K562 (cell line): Measurements from ENCODE around the gene PAIP1. TPM values are rescaled to one million over a fixed set of nuclear protein-coding genes. Genes with fewer than 3 reads are reported as not detected.
"Not testable (repeated sequence)": the region's sequence is repeated elsewhere in the genome, so short reads cannot be mapped to it uniquely, and the experiment has no call there.

Source experiments
- ATAC-seq: fragments of 200-7000 bp; cut with Tn5 transposase; 3 replicates; pipeline ENCODE4 v1.9.1; 2020; ENCODE audit warnings: moderate library complexity
- BruUV-seq: library from RNA; stranded (reverse); fragments of 400-500 nt; replicated peaks from 2 replicates; lab custom pipeline; 2021; lab: Mats Ljungman, UMichigan
- CTCF ChIA-PET: fragments of 300-600 bp; formaldehyde crosslinking; extraction: SDS; loops from one replicate; lab custom pipeline; 2021; ENCODE audit warnings: low intra/inter-chr PET ratio; lab: Yijun Ruan, JAX
- POLR2A ChIA-PET: fragments of 300-600, 350-650 bp; sonication (Branson Sonifier 250); formaldehyde crosslinking; extraction: SDS; loops from one replicate; lab custom pipeline; 2021; ENCODE audit warnings: antibody characterized with exemption, inconsistent platforms; lab: Yijun Ruan, JAX
- DNase-seq, 4 experiments: peaks; one replicate each; pipeline versions ENCODE4 v3.0.0 to v3.0.0-alpha.2; 2011 to 2018; ENCODE audit warnings: low spot score in 3 of 4, mixed read lengths in 3 of 4; ENCODE audit errors: extremely low read depth in 1 of 4
- FAIRE-seq: peaks from 2 replicates; lab custom pipeline; 2011; peaks lifted over from hg19 to GRCh38; lab: Jason Lieb, UNC
- H2AFZ ChIP-seq: 2 replicates; pipeline ENCODE4 v1.6.0; 2011; ENCODE audit warnings: low read depth, low read length, control low read depth, inconsistent platforms
- H3K27ac ChIP-seq: fragments of 200-600 bp; 3 replicates; pipeline ENCODE4 v1.8.0; 2011; ENCODE audit warnings: low read depth, mild to moderate bottlenecking, control low read depth, inconsistent platforms, low read length, moderate library complexity, mixed read lengths; ENCODE audit errors: extremely low read depth
- H3K27me3 ChIP-seq, 2 experiments: fragments of 300-600 bp in 1 of 2; 2 replicates in 1 of 2; 3 replicates in 1 of 2; pipeline versions ENCODE4 v1.6.0 to v1.8.0; 2011; ENCODE audit warnings: inconsistent platforms in 2 of 2, low read length in 2 of 2, mild to moderate bottlenecking in 1 of 2, mixed read lengths in 1 of 2, moderate library complexity in 1 of 2; ENCODE audit not compliant: control insufficient read depth in 2 of 2, insufficient read depth in 2 of 2
- H3K36me3 ChIP-seq: fragments of 300-600 bp; 3 replicates; pipeline ENCODE4 v1.8.0; 2011; ENCODE audit warnings: mild to moderate bottlenecking, low read length, inconsistent platforms; ENCODE audit not compliant: control insufficient read depth, insufficient read depth
- H3K4me1 ChIP-seq, 2 experiments: fragments of 200-600 bp in 1 of 2; replicated peaks in 1 of 2; 2 replicates in 1 of 2; 3 replicates in 1 of 2; pipeline versions ENCODE4 v1.5.1 to v1.8.0; 2011; ENCODE audit warnings: inconsistent platforms in 2 of 2, low read length in 2 of 2, mild to moderate bottlenecking in 1 of 2, mixed read lengths in 1 of 2, moderate library complexity in 1 of 2; ENCODE audit not compliant: control insufficient read depth in 2 of 2, insufficient read depth in 2 of 2
- H3K4me2 ChIP-seq: 2 replicates; pipeline ENCODE4 v1.6.1; 2011; ENCODE audit warnings: low read length, control low read depth, inconsistent platforms, mixed read lengths; ENCODE audit not compliant: insufficient read depth
- H3K4me3 ChIP-seq: fragments of 200-600 bp; sonication (generic), shearing (Covaris generic); 2 replicates; pipeline ENCODE4 v1.5.1; 2016; ENCODE audit warnings: control low read depth, inconsistent platforms
- H3K79me2 ChIP-seq: fragments of 200-600 bp; 3 replicates; pipeline ENCODE4 v1.8.0; 2011; ENCODE audit warnings: low read length, inconsistent platforms; ENCODE audit not compliant: control insufficient read depth, insufficient read depth
- H3K9ac ChIP-seq, 2 experiments: 2 replicates each; pipeline versions ENCODE4 v1.6.0 to v1.6.1; 2011; ENCODE audit warnings: low read depth in 2 of 2, low read length in 2 of 2, control low read depth in 1 of 2, inconsistent platforms in 1 of 2, mild to moderate bottlenecking in 1 of 2, mixed read lengths in 1 of 2; ENCODE audit not compliant: insufficient read depth in 1 of 2
- H3K9me1 ChIP-seq: one replicate; pipeline ENCODE4 v1.6.0; 2011; ENCODE audit warnings: inconsistent platforms, mild to moderate bottlenecking, low read length, moderate library complexity; ENCODE audit not compliant: control insufficient read depth, insufficient read depth
- H3K9me3 ChIP-seq: replicated peaks from 2 replicates; pipeline ENCODE4 v1.5.1; 2011; ENCODE audit warnings: low read depth, low read length, inconsistent platforms; ENCODE audit not compliant: control insufficient read depth, insufficient read depth
- H4K20me1 ChIP-seq: replicated peaks from 2 replicates; pipeline ENCODE4 v1.6.1; 2011; ENCODE audit warnings: low read length, inconsistent platforms, mixed read lengths; ENCODE audit not compliant: control insufficient read depth, insufficient read depth
- MEF2D ChIP-seq: conservative IDR thresholded peaks from 2 replicates; pipeline ENCODE4 v1.6.1; 2016; ENCODE audit warnings: low read depth, missing genetic modification characterization, missing compliant biosample characterization
- NR2C1 ChIP-seq, 2 experiments: fragments of 450-650 bp; IDR thresholded peaks; 2 replicates each; pipeline ENCODE4 v1.6.1; 2017; ENCODE audit warnings: mild to moderate bottlenecking in 2 of 2, antibody characterized with exemption in 1 of 2, inconsistent platforms in 1 of 2, missing compliant biosample characterization in 1 of 2, missing genetic modification characterization in 1 of 2
- PTRF ChIP-seq: fragments of 450-650 bp; IDR thresholded peaks from 2 replicates; pipeline ENCODE4 v1.6.1; 2016; ENCODE audit warnings: mild to moderate bottlenecking, missing genetic modification characterization, missing compliant biosample characterization
- PTTG1 ChIP-seq: fragments of 450-650 bp; IDR thresholded peaks from 2 replicates; pipeline ENCODE4 v1.6.1; 2016; ENCODE audit warnings: low read depth, mild to moderate bottlenecking, missing genetic modification characterization, missing compliant biosample characterization
- WGBS: fragments of 100-300 bp; shearing (Covaris generic); methylation state at CpG from one replicate; pipeline ENCODE4 v1.1.6; 2016; ENCODE audit warnings: low coverage, mixed read lengths; ENCODE audit not compliant: insufficient coverage; ENCODE audit errors: missing lambda C conversion rate; 5-methylcytosine and 5-hydroxymethylcytosine counted together
- in situ Hi-C: fragments of 300-500 bp; cut with MboI; formaldehyde crosslinking; loops from 4 replicates; pipeline ENCODE4 v1.15.0; 2018; ENCODE audit warnings: inconsistent platforms, mixed read lengths
- intact Hi-C: fragments of 100-400 bp; cut with micrococcal nuclease; formaldehyde crosslinking; loops from 2 replicates; pipeline ENCODE4 v1.14.2; 2022
- polyA plus RNA-seq, 8 experiments: library from polyadenylated mRNA; depleted of rRNA in 4 of 8; stranded (reverse) in 5 of 8; unstranded in 3 of 8; fragments of >200 nt; fragmentation: Nextera tagmentation in 2 of 8; fragmentation: Illumina TruSeq in 1 of 8; extraction: Ambion mirVana in 2 of 8; extraction: Trizol in 1 of 8; gene quantifications; 2 replicates each; pipeline versions ENCODE4 v1.2.1 to v1.2.3, GENCODE V29; 2011 to 2014; ENCODE audit warnings: inconsistent platforms in 1 of 8, missing spikeins in 1 of 8
- total RNA-seq, 7 experiments: library from RNA; depleted of rRNA in 6 of 7; stranded (reverse); fragments of >200 nt in 6 of 7; fragmentation: Illumina TruSeq in 2 of 7; extraction: Trizol in 2 of 7; gene quantifications; 2 replicates each; pipeline versions ENCODE4 v1.2.1 to v1.2.3, GENCODE V29; 2011 to 2021; ENCODE audit warnings: low replicate concordance in 1 of 7
- TF ChIP-seq, protein P1 (sequence below), 2 experiments: IDR thresholded peaks in 1 of 2; conservative IDR thresholded peaks in 1 of 2; 2 replicates each; pipeline ENCODE4 v1.6.1; 2016; ENCODE audit warnings: low read depth in 2 of 2, mild to moderate bottlenecking in 1 of 2, missing compliant biosample characterization in 1 of 2, missing genetic modification characterization in 1 of 2, moderate library complexity in 1 of 2
- TF ChIP-seq, protein P2 (sequence below): fragments of 450-650 bp; IDR thresholded peaks from 2 replicates; pipeline ENCODE4 v1.6.1; 2017; ENCODE audit warnings: antibody characterized with exemption, mild to moderate bottlenecking

The PAIP1 gene
- total and polyA plus RNA-seq, 9 of the 15 experiments (the other 6 are each of a cell fraction or from before 2014, with no cell fraction given), result 51.7 to 181 (median 102) TPM

DNA sequence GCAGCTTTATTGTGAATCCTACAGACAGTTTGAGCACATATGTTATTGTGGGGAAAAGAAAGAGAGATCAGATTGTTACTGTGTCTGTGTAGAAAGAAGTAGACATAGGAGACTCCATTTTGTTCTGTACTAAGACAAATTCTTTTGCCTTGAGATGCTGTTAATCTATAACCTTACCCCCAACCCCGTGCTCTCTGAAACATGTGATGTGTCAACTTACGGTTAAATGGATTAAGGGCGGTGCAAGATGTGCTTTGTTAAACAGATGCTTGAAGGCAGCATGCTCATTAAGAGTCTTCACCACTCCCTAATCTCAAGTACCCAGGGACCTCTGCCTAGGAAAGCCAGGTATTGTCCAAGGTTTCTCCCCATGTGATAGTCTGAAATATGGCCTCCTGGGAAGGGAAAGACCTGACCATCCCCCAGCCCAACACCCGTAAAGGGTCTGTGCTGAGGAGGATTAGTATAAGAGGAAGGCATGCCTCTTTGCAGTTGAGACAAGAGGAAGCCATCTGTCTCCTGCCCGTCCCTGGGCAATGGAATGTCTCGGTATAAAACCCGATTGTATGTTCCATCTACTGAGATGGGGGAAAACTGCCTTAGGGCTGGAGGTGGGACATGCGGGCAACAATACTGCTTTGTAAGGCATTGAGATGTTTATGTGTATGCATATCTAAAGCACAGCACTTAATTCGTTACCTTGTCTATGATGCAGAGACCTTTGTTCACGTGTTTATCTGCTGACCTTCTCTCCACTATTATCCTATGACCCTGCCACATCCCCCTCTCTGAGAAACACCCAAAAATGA lies 23.7 kb upstream of the PAIP1 start:
- BruUV-seq; H4K20me1 ChIP-seq; H3K9me1 ChIP-seq; H3K9ac ChIP-seq; FAIRE-seq; CTCF ChIA-PET; H2AFZ ChIP-seq; H3K4me1 ChIP-seq; H3K27me3 ChIP-seq; H3K4me2 ChIP-seq; H3K79me2 ChIP-seq; H3K4me3 ChIP-seq; ATAC-seq; DNase-seq; H3K27ac ChIP-seq; intact Hi-C loops; H3K9me3 ChIP-seq; in situ Hi-C loops; TF ChIP-seq NR2C1 (IDR thresholded peaks at IDR 0.05): not testable (repeated sequence)
- peaks cover 11% of the 10 kb centered on the region; the same call in 1 of the 3 replicates for H3K36me3 ChIP-seq
- TF ChIP-seq, protein P1, sequence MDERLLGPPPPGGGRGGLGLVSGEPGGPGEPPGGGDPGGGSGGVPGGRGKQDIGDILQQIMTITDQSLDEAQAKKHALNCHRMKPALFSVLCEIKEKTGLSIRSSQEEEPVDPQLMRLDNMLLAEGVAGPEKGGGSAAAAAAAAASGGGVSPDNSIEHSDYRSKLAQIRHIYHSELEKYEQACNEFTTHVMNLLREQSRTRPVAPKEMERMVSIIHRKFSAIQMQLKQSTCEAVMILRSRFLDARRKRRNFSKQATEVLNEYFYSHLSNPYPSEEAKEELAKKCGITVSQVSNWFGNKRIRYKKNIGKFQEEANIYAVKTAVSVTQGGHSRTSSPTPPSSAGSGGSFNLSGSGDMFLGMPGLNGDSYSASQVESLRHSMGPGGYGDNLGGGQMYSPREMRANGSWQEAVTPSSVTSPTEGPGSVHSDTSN (CRISPR knock-in tag; IDR thresholded peaks at IDR 0.05; ENCODE audit: low read depth), result not testable (repeated sequence)
- TF ChIP-seq, protein P1 (tag; conservative IDR thresholded peaks at IDR 0.05; ENCODE audit: low read depth), result 0 out of 2 replicates have a peak, but pooled peaks have one; percentile 6
- TF ChIP-seq MEF2D (tag), result 0 out of 2 replicates have a peak, but pooled peaks have one; percentile 32
- TF ChIP-seq NR2C1 (tag; IDR thresholded peaks at IDR 0.05), result peak; percentile 35; the same call in 1 of the 2 replicates
- TF ChIP-seq, protein P2, sequence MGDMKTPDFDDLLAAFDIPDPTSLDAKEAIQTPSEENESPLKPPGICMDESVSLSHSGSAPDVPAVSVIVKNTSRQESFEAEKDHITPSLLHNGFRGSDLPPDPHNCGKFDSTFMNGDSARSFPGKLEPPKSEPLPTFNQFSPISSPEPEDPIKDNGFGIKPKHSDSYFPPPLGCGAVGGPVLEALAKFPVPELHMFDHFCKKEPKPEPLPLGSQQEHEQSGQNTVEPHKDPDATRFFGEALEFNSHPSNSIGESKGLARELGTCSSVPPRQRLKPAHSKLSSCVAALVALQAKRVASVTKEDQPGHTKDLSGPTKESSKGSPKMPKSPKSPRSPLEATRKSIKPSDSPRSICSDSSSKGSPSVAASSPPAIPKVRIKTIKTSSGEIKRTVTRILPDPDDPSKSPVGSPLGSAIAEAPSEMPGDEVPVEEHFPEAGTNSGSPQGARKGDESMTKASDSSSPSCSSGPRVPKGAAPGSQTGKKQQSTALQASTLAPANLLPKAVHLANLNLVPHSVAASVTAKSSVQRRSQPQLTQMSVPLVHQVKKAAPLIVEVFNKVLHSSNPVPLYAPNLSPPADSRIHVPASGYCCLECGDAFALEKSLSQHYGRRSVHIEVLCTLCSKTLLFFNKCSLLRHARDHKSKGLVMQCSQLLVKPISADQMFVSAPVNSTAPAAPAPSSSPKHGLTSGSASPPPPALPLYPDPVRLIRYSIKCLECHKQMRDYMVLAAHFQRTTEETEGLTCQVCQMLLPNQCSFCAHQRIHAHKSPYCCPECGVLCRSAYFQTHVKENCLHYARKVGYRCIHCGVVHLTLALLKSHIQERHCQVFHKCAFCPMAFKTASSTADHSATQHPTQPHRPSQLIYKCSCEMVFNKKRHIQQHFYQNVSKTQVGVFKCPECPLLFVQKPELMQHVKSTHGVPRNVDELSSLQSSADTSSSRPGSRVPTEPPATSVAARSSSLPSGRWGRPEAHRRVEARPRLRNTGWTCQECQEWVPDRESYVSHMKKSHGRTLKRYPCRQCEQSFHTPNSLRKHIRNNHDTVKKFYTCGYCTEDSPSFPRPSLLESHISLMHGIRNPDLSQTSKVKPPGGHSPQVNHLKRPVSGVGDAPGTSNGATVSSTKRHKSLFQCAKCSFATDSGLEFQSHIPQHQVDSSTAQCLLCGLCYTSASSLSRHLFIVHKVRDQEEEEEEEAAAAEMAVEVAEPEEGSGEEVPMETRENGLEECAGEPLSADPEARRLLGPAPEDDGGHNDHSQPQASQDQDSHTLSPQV, result peak; percentile 58
- TF ChIP-seq PTRF, result 0 out of 2 replicates have a peak, but pooled peaks have one; percentile 62
- TF ChIP-seq PTTG1, result peak; percentile 57
- POLR2A ChIA-PET, result interaction anchor here (0.7 kb wide), 1 partner anchor 22 kb away, joined by 3 read pairs; the partner anchor contains the start of gene NNT
- 59% methylated on average over 10 of the region's 10 CpGs for WGBS
